HFFc6 (cell line): ENCODE results near the gene NUDT12. TPM values are rescaled to one million over a fixed set of nuclear protein-coding genes. Genes with fewer than 3 reads are reported as not detected.

Experiments used
- DNase-seq: peaks from one replicate; pipeline ENCODE4 v3.0.0-alpha.2; 2018
- H3K27ac Mint-ChIP-seq: 2 replicates; pipeline ENCODE4 v1.8.0; 2020; ENCODE audit warnings: mild to moderate bottlenecking, mixed read lengths
- H3K27me3 Mint-ChIP-seq: 2 replicates; pipeline ENCODE4 v1.8.0; 2021; ENCODE audit warnings: mild to moderate bottlenecking, moderate library complexity, mixed read lengths; ENCODE audit not compliant: insufficient read depth
- H3K36me3 Mint-ChIP-seq: 2 replicates; pipeline ENCODE4 v1.8.0; 2021; ENCODE audit warnings: low read depth, mixed read lengths
- H3K4me1 Mint-ChIP-seq: 2 replicates; pipeline ENCODE4 v1.8.0; 2020; ENCODE audit warnings: low read depth, mixed read lengths
- H3K4me3 Mint-ChIP-seq: 2 replicates; pipeline ENCODE4 v1.8.0; 2020; ENCODE audit warnings: mild to moderate bottlenecking, moderate library complexity, mixed read lengths
- H3K9me3 Mint-ChIP-seq: 2 replicates; pipeline ENCODE4 v1.8.0; 2020; ENCODE audit warnings: mild to moderate bottlenecking, mixed read lengths
- total RNA-seq, 6 experiments: library from RNA; stranded (reverse); fragmentation: NEBNext Ultra II Directional; extraction: Animal tissue kit (Norgen Biotek cat#: 25700); gene quantifications; 2 replicates in 1 of 6; 3 replicates in 5 of 6; pipeline ENCODE4 v1.2.3, GENCODE V29; 2021
- TF ChIP-seq, protein P1 (sequence below): fragments of 200-600 bp; sonication (generic); IDR thresholded peaks from 2 replicates; pipeline ENCODE4 v1.5.0; 2021; ENCODE audit warnings: antibody characterized with exemption, mild to moderate bottlenecking

Gene NUDT12
- total RNA-seq, 6 experiments from 2014 or later = 6.1 to 9.9 (median 9.0) TPM

DNA sequence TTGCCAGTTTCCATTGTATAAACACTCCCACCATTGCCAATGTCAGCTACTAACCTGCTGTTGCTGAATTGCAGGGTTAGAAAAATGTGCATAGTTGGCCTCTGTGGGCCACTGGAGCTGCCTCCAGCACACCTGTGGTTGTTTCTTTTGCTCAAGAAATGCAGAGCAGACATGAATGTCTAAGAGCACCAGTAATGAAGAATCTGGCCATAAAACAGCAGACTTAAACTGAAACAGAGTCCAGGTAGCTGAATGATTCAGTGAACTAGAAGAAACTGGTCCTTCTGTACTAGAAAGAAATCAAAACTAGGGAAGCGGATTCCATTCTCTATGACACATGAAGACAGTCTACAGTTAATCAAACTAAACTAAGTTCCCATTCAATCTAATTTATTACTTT is 48.2 kb downstream of the NUDT12 start:
- Mint-ChIP-seq H3K4me3 (no peak overlapping the region), H3K27me3 (no peaks in the 10 kb centered on the region; the same call in 1 of the 2 replicates), H3K4me1 (peaks cover 26% of the 10 kb centered on the region), H3K9me3 (no peaks in the 10 kb centered on the region), H3K27ac (no peak overlapping the region), H3K36me3 (0 out of 2 replicates have a peak, but pooled peaks cover 3% of the 10 kb centered on the region)
- TF ChIP-seq, protein P1, sequence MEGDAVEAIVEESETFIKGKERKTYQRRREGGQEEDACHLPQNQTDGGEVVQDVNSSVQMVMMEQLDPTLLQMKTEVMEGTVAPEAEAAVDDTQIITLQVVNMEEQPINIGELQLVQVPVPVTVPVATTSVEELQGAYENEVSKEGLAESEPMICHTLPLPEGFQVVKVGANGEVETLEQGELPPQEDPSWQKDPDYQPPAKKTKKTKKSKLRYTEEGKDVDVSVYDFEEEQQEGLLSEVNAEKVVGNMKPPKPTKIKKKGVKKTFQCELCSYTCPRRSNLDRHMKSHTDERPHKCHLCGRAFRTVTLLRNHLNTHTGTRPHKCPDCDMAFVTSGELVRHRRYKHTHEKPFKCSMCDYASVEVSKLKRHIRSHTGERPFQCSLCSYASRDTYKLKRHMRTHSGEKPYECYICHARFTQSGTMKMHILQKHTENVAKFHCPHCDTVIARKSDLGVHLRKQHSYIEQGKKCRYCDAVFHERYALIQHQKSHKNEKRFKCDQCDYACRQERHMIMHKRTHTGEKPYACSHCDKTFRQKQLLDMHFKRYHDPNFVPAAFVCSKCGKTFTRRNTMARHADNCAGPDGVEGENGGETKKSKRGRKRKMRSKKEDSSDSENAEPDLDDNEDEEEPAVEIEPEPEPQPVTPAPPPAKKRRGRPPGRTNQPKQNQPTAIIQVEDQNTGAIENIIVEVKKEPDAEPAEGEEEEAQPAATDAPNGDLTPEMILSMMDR = no peak
- no peak for DNase-seq

GRCh38 chr5:103513701-103514100 is 48.9 kb downstream of the NUDT12 start:
- no peaks in the 10 kb centered on the region; the same call in 1 of the 2 replicates for H3K27me3 Mint-ChIP-seq
- TF ChIP-seq, protein P1 = no peak
- H3K27ac Mint-ChIP-seq = no peak overlapping the region
- no peak for DNase-seq
- peaks cover 26% of the 10 kb centered on the region for H3K4me1 Mint-ChIP-seq
- H3K4me3 Mint-ChIP-seq = no peak overlapping the region
- H3K9me3 Mint-ChIP-seq = no peaks in the 10 kb centered on the region
- 0 out of 2 replicates have a peak, but pooled peaks cover 3% of the 10 kb centered on the region for H3K36me3 Mint-ChIP-seq

- H3K27ac Mint-ChIP-seq = no peak overlapping the region
- H3K36me3 Mint-ChIP-seq = peaks cover 3% of the 10 kb centered on the region; the same call in 1 of the 2 replicates
- no peak overlapping the region for H3K4me3 Mint-ChIP-seq
- no peak for DNase-seq
- H3K9me3 Mint-ChIP-seq = peaks cover under 1% of the 10 kb centered on the region; the same call in 1 of the 2 replicates
- H3K4me1 Mint-ChIP-seq = peaks cover 26% of the 10 kb centered on the region
- TF ChIP-seq, protein P1 = no peak
- H3K27me3 Mint-ChIP-seq = no peaks in the 10 kb centered on the region; the same call in 1 of the 2 replicates
These were observed 50.1 kb downstream of the NUDT12 start for GRCh38 chr5:103512500-103512899.

DNA sequence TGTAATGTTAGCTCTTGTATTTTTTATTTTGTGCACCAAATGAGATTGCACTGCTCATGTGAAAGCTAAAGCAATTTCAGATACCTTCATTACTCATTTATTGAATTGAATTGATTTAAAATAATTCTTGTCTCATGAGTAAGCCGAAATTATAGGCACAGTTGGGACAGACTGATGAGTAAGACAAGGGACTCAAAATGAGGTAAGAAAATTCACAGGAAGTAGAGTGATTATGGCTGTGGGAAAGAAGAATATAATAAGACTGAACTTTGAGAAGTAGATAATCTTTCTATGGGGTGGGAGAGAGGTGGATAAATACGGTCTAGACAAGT is 51.1 kb downstream of the NUDT12 start:
- Mint-ChIP-seq H3K27me3 (no peaks in the 10 kb centered on the region; the same call in 1 of the 2 replicates), H3K4me3 (peak overlapping the region; percentile 48), H3K9me3 (peaks cover 10% of the 10 kb centered on the region), H3K36me3 (peaks cover 13% of the 10 kb centered on the region), H3K4me1 (peaks cover 28% of the 10 kb centered on the region), H3K27ac (peak overlapping the region; percentile 55)
- peak; percentile 52 for DNase-seq
- TF ChIP-seq, protein P1 = no peak

DNA sequence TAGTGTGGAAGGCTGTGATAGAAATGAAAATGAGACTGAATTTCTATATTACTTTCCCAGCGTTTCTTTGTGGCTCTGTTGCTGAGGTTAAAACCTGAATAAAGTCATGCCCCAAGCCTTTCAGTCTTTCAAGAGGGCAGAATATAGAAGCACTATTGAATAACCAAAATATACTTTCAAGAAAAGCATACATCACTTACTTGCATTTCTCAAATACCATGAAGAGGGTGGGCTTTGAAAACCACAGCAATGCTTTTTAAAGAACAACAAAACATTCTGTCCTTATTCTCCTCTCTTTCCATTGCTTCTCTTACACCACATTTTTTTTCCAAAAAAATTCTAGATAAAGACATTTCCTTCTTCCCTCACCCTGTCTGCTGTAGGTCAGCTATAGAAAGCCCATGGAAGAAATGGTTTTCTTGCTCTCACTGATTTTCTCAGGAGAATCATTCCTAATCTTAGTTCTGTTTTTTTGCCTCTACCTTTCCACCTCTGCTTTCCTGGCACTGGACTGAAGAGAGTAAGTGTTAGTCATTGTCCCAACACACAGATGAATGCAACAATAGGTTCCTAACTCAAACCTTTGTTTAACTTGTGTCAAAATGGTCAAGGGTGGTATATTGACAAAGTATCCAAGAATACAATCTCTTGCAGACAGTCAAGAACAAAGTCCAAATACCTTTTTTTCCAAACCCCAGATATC is 51.6 kb downstream of the NUDT12 start:
- H3K9me3 Mint-ChIP-seq = peaks cover 14% of the 10 kb centered on the region
- peak overlapping the region; percentile 55 for H3K27ac Mint-ChIP-seq
- peaks cover 33% of the 10 kb centered on the region for H3K4me1 Mint-ChIP-seq
- TF ChIP-seq, protein P1 = no peak
- DNase-seq = no peak
- peak overlapping the region; percentile 48 for H3K4me3 Mint-ChIP-seq
- H3K27me3 Mint-ChIP-seq = no peaks in the 10 kb centered on the region; the same call in 1 of the 2 replicates
- H3K36me3 Mint-ChIP-seq = peaks cover 17% of the 10 kb centered on the region
